Measurements from ENCODE around the gene SCLT1.

GRCh38 chr4:128862608-128863311, 230.6 kb downstream of the SCLT1 start:
- TF ChIP-seq, protein P1, sequence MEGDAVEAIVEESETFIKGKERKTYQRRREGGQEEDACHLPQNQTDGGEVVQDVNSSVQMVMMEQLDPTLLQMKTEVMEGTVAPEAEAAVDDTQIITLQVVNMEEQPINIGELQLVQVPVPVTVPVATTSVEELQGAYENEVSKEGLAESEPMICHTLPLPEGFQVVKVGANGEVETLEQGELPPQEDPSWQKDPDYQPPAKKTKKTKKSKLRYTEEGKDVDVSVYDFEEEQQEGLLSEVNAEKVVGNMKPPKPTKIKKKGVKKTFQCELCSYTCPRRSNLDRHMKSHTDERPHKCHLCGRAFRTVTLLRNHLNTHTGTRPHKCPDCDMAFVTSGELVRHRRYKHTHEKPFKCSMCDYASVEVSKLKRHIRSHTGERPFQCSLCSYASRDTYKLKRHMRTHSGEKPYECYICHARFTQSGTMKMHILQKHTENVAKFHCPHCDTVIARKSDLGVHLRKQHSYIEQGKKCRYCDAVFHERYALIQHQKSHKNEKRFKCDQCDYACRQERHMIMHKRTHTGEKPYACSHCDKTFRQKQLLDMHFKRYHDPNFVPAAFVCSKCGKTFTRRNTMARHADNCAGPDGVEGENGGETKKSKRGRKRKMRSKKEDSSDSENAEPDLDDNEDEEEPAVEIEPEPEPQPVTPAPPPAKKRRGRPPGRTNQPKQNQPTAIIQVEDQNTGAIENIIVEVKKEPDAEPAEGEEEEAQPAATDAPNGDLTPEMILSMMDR (conservative IDR thresholded peaks at IDR 0.05; ENCODE audit: low read depth, low read length) = no peak
- TF ChIP-seq EZH2 (IDR thresholded peaks at IDR 0.05; ENCODE audit: borderline replicate concordance, low read depth, low read length, poor library complexity, severe bottlenecking) = no peak

Data from A673 (cell line).